HEK293 (cell line): ENCODE data around the gene MDM4.

Experiments used
- OSR2 ChIP-seq: fragments of 450-650 bp; formaldehyde crosslinking; IDR thresholded peaks from 2 replicates; pipeline ENCODE4 v1.5.1; 2016; ENCODE audit warnings: missing biosample characterization, missing genetic modification characterization
- YY2 ChIP-seq: fragments of 450-650 bp; formaldehyde crosslinking; IDR thresholded peaks from 2 replicates; pipeline ENCODE4 v1.5.1; 2016; ENCODE audit warnings: missing biosample characterization, missing genetic modification characterization
- ZIC2 ChIP-seq: fragments of 450-650 bp; formaldehyde crosslinking; IDR thresholded peaks from 2 replicates; pipeline ENCODE4 v1.5.1; 2016; ENCODE audit warnings: missing biosample characterization, missing genetic modification characterization
- ZNF140 ChIP-seq: fragments of 450-650 bp; formaldehyde crosslinking; IDR thresholded peaks from 2 replicates; pipeline ENCODE4 v1.5.1; 2016; ENCODE audit warnings: missing biosample characterization, missing genetic modification characterization
- ZNF311 ChIP-seq: fragments of 450-650 bp; formaldehyde crosslinking; IDR thresholded peaks from 2 replicates; pipeline ENCODE4 v1.5.1; 2017; ENCODE audit warnings: missing biosample characterization, missing genetic modification characterization, borderline replicate concordance
- ZNF391 ChIP-seq: fragments of 450-650 bp; formaldehyde crosslinking; IDR thresholded peaks from 2 replicates; pipeline ENCODE4 v1.5.1; 2016; ENCODE audit warnings: low read depth, missing biosample characterization, missing genetic modification characterization, borderline replicate concordance
- ZNF404 ChIP-seq: fragments of 450-650 bp; formaldehyde crosslinking; IDR thresholded peaks from 2 replicates; pipeline ENCODE4 v1.5.1; 2017; ENCODE audit warnings: missing biosample characterization, missing genetic modification characterization
- ZNF416 ChIP-seq: fragments of 450-650 bp; formaldehyde crosslinking; IDR thresholded peaks from 2 replicates; pipeline ENCODE4 v1.5.1; 2016; ENCODE audit warnings: missing biosample characterization, missing genetic modification characterization
- ZNF426 ChIP-seq: fragments of 450-650 bp; formaldehyde crosslinking; IDR thresholded peaks from 2 replicates; pipeline ENCODE4 v1.5.1; 2017; ENCODE audit warnings: missing biosample characterization, missing genetic modification characterization, mild to moderate bottlenecking, inconsistent platforms, moderate library complexity
- ZNF501 ChIP-seq: fragments of 450-650 bp; formaldehyde crosslinking; IDR thresholded peaks from 2 replicates; pipeline ENCODE4 v1.5.1; 2016; ENCODE audit warnings: missing biosample characterization, missing genetic modification characterization
- ZNF610 ChIP-seq: fragments of 450-650 bp; formaldehyde crosslinking; IDR thresholded peaks from 2 replicates; pipeline ENCODE4 v1.5.1; 2016; ENCODE audit warnings: missing biosample characterization, missing genetic modification characterization, borderline replicate concordance
- ZNF621 ChIP-seq: fragments of 450-650 bp; formaldehyde crosslinking; IDR thresholded peaks from 2 replicates; pipeline ENCODE4 v1.5.1; 2017; ENCODE audit warnings: missing biosample characterization, missing genetic modification characterization
- ZSCAN16 ChIP-seq: fragments of 450-650 bp; formaldehyde crosslinking; IDR thresholded peaks from 2 replicates; pipeline ENCODE4 v1.5.1; 2016; ENCODE audit warnings: missing biosample characterization, missing genetic modification characterization
- TF ChIP-seq, protein P1 (sequence below): fragments of 450-650 bp; formaldehyde crosslinking; conservative IDR thresholded peaks from 2 replicates; pipeline ENCODE4 v1.5.1; 2016; ENCODE audit warnings: low read depth, missing biosample characterization, missing genetic modification characterization
- TF ChIP-seq, protein P2 (sequence below): fragments of 450-650 bp; formaldehyde crosslinking; IDR thresholded peaks from 2 replicates; pipeline ENCODE4 v1.5.1; 2016; ENCODE audit warnings: missing biosample characterization, missing genetic modification characterization, borderline replicate concordance
- TF ChIP-seq, protein P3 (sequence below): fragments of 450-650 bp; formaldehyde crosslinking; IDR thresholded peaks from 2 replicates; pipeline ENCODE4 v1.5.1; 2016; ENCODE audit warnings: missing biosample characterization, missing genetic modification characterization
- TF ChIP-seq, protein P4 (sequence below): fragments of 450-650 bp; formaldehyde crosslinking; IDR thresholded peaks from 2 replicates; pipeline ENCODE4 v1.5.1; 2016; ENCODE audit warnings: missing biosample characterization, missing genetic modification characterization
- TF ChIP-seq, protein P5 (sequence below): fragments of 450-650 bp; formaldehyde crosslinking; IDR thresholded peaks from 2 replicates; pipeline ENCODE4; 2016; ENCODE audit warnings: missing biosample characterization, missing genetic modification characterization
- TF ChIP-seq, protein P6 (sequence below): fragments of 450-650 bp; formaldehyde crosslinking; IDR thresholded peaks from 2 replicates; pipeline ENCODE4 v1.5.1; 2016; ENCODE audit warnings: missing biosample characterization, missing genetic modification characterization

Gene MDM4

DNA sequence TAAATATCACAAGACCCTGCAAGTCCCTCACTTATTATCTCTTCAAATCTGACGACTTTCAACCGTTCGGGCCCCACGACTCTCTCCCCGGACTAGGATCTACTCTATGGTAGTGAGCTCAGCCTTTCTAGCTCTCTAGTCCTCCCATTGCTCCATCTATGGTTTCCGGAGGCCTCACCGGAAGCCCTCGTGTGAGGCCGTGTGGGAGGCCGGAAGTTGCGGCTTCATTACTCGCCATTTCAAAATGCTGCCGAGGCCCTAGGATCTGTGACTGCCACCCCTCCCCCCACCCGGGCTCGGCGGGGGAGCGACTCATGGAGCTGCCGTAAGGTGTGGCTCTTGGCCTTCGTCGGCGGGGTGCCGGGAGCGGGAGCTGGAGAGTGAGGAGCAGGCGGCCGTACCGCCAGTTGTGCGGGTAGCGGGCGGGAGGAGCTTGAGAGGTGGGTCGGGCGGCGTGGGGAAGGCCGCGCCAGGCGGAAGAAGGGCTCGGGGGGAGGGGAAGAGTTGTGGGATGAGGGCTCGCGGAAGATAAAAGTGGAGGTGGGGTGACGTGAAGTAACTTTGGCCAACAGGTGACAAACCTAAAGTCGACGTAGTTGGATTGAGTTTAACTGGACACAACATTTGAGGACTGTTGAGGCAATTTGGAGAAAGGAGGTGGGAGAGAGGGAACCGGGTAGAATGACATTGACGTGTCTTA, at the start of gene MDM4 (continued):
- TF ChIP-seq, protein P1, sequence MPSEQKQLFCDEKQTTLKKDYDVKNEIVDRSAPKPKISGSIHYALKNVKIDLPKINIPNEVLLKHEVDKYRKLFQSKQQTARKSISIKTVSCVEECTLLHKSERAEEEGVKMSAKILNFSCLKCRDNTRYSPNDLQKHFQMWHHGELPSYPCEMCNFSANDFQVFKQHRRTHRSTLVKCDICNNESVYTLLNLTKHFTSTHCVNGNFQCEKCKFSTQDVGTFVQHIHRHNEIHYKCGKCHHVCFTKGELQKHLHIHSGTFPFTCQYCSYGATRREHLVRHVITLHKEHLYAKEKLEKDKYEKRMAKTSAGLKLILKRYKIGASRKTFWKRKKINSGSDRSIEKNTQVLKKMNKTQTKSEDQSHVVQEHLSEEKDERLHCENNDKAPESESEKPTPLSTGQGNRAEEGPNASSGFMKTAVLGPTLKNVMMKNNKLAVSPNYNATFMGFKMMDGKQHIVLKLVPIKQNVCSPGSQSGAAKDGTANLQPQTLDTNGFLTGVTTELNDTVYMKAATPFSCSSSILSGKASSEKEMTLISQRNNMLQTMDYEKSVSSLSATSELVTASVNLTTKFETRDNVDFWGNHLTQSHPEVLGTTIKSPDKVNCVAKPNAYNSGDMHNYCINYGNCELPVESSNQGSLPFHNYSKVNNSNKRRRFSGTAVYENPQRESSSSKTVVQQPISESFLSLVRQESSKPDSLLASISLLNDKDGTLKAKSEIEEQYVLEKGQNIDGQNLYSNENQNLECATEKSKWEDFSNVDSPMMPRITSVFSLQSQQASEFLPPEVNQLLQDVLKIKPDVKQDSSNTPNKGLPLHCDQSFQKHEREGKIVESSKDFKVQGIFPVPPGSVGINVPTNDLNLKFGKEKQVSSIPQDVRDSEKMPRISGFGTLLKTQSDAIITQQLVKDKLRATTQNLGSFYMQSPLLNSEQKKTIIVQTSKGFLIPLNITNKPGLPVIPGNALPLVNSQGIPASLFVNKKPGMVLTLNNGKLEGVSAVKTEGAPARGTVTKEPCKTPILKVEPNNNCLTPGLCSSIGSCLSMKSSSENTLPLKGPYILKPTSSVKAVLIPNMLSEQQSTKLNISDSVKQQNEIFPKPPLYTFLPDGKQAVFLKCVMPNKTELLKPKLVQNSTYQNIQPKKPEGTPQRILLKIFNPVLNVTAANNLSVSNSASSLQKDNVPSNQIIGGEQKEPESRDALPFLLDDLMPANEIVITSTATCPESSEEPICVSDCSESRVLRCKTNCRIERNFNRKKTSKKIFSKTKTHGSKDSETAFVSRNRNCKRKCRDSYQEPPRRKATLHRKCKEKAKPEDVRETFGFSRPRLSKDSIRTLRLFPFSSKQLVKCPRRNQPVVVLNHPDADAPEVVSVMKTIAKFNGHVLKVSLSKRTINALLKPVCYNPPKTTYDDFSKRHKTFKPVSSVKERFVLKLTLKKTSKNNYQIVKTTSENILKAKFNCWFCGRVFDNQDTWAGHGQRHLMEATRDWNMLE (tag by site-specific recombination): peak; percentile 96
- peak; percentile 81; the same call in 1 of the 2 replicates for TF ChIP-seq ZSCAN16
- no peak for TF ChIP-seq ZNF621 (tag by site-specific recombination)
- TF ChIP-seq, protein P2, sequence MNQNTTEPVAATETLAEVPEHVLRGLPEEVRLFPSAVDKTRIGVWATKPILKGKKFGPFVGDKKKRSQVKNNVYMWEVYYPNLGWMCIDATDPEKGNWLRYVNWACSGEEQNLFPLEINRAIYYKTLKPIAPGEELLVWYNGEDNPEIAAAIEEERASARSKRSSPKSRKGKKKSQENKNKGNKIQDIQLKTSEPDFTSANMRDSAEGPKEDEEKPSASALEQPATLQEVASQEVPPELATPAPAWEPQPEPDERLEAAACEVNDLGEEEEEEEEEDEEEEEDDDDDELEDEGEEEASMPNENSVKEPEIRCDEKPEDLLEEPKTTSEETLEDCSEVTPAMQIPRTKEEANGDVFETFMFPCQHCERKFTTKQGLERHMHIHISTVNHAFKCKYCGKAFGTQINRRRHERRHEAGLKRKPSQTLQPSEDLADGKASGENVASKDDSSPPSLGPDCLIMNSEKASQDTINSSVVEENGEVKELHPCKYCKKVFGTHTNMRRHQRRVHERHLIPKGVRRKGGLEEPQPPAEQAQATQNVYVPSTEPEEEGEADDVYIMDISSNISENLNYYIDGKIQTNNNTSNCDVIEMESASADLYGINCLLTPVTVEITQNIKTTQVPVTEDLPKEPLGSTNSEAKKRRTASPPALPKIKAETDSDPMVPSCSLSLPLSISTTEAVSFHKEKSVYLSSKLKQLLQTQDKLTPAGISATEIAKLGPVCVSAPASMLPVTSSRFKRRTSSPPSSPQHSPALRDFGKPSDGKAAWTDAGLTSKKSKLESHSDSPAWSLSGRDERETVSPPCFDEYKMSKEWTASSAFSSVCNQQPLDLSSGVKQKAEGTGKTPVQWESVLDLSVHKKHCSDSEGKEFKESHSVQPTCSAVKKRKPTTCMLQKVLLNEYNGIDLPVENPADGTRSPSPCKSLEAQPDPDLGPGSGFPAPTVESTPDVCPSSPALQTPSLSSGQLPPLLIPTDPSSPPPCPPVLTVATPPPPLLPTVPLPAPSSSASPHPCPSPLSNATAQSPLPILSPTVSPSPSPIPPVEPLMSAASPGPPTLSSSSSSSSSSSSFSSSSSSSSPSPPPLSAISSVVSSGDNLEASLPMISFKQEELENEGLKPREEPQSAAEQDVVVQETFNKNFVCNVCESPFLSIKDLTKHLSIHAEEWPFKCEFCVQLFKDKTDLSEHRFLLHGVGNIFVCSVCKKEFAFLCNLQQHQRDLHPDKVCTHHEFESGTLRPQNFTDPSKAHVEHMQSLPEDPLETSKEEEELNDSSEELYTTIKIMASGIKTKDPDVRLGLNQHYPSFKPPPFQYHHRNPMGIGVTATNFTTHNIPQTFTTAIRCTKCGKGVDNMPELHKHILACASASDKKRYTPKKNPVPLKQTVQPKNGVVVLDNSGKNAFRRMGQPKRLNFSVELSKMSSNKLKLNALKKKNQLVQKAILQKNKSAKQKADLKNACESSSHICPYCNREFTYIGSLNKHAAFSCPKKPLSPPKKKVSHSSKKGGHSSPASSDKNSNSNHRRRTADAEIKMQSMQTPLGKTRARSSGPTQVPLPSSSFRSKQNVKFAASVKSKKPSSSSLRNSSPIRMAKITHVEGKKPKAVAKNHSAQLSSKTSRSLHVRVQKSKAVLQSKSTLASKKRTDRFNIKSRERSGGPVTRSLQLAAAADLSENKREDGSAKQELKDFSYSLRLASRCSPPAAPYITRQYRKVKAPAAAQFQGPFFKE (tag by site-specific recombination): no peak
- peak; percentile 95 for TF ChIP-seq ZNF610 (tag by site-specific recombination)
- no peak for TF ChIP-seq ZNF416 (tag by site-specific recombination)
- TF ChIP-seq, protein P3, sequence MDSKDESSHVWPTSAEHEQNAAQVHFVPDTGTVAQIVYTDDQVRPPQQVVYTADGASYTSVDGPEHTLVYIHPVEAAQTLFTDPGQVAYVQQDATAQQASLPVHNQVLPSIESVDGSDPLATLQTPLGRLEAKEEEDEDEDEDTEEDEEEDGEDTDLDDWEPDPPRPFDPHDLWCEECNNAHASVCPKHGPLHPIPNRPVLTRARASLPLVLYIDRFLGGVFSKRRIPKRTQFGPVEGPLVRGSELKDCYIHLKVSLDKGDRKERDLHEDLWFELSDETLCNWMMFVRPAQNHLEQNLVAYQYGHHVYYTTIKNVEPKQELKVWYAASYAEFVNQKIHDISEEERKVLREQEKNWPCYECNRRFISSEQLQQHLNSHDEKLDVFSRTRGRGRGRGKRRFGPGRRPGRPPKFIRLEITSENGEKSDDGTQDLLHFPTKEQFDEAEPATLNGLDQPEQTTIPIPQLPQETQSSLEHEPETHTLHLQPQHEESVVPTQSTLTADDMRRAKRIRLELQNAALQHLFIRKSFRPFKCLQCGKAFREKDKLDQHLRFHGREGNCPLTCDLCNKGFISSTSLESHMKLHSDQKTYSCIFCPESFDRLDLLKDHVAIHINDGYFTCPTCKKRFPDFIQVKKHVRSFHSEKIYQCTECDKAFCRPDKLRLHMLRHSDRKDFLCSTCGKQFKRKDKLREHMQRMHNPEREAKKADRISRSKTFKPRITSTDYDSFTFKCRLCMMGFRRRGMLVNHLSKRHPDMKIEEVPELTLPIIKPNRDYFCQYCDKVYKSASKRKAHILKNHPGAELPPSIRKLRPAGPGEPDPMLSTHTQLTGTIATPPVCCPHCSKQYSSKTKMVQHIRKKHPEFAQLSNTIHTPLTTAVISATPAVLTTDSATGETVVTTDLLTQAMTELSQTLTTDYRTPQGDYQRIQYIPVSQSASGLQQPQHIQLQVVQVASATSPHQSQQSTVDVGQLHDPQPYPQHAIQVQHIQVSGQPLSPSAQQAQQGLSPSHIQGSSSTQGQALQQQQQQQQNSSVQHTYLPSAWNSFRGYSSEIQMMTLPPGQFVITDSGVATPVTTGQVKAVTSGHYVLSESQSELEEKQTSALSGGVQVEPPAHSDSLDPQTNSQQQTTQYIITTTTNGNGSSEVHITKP (tag by site-specific recombination): peak; percentile 76
- TF ChIP-seq, protein P4, sequence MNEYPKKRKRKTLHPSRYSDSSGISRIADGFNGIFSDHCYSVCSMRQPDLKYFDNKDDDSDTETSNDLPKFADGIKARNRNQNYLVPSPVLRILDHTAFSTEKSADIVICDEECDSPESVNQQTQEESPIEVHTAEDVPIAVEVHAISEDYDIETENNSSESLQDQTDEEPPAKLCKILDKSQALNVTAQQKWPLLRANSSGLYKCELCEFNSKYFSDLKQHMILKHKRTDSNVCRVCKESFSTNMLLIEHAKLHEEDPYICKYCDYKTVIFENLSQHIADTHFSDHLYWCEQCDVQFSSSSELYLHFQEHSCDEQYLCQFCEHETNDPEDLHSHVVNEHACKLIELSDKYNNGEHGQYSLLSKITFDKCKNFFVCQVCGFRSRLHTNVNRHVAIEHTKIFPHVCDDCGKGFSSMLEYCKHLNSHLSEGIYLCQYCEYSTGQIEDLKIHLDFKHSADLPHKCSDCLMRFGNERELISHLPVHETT (tag by site-specific recombination): peak; percentile 78
- TF ChIP-seq OSR2 (tag by site-specific recombination): peak; percentile 79
- peak; percentile 70 for TF ChIP-seq YY2 (tag by site-specific recombination)
- TF ChIP-seq ZNF391: peak; percentile 80; the same call in 1 of the 2 replicates
- no peak for TF ChIP-seq ZNF426 (tag by site-specific recombination)
- peak; percentile 99 for TF ChIP-seq ZNF501
- TF ChIP-seq ZNF140 (tag by site-specific recombination): no peak; the same call in 1 of the 2 replicates
- no peak for TF ChIP-seq ZNF311 (tag by site-specific recombination)
- TF ChIP-seq, protein P5, sequence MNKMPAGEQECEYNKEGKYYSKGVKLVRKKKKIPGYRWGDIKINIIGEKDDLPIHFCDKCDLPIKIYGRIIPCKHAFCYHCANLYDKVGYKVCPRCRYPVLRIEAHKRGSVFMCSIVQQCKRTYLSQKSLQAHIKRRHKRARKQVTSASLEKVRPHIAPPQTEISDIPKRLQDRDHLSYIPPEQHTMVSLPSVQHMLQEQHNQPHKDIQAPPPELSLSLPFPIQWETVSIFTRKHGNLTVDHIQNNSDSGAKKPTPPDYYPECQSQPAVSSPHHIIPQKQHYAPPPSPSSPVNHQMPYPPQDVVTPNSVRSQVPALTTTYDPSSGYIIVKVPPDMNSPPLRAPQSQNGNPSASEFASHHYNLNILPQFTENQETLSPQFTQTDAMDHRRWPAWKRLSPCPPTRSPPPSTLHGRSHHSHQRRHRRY (tag by site-specific recombination): peak; percentile 78; the same call in 1 of the 2 replicates
- TF ChIP-seq ZIC2 (tag by site-specific recombination): peak; percentile 98
- no peak for TF ChIP-seq ZNF404 (tag by site-specific recombination)
- TF ChIP-seq, protein P6, sequence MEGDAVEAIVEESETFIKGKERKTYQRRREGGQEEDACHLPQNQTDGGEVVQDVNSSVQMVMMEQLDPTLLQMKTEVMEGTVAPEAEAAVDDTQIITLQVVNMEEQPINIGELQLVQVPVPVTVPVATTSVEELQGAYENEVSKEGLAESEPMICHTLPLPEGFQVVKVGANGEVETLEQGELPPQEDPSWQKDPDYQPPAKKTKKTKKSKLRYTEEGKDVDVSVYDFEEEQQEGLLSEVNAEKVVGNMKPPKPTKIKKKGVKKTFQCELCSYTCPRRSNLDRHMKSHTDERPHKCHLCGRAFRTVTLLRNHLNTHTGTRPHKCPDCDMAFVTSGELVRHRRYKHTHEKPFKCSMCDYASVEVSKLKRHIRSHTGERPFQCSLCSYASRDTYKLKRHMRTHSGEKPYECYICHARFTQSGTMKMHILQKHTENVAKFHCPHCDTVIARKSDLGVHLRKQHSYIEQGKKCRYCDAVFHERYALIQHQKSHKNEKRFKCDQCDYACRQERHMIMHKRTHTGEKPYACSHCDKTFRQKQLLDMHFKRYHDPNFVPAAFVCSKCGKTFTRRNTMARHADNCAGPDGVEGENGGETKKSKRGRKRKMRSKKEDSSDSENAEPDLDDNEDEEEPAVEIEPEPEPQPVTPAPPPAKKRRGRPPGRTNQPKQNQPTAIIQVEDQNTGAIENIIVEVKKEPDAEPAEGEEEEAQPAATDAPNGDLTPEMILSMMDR (tag by site-specific recombination): peak; percentile 66
